Hepatocyte (in vitro differentiated cells): Measurements from ENCODE around the gene KIF13A. TPM values are rescaled to one million over a fixed set of nuclear protein-coding genes. Genes with fewer than 3 reads are reported as not detected.

ENCODE experiments used
- DNase-seq: peaks from one replicate; pipeline ENCODE4 v3.0.0-alpha.2; 2016; ENCODE audit warnings: low spot score
- H2AFZ ChIP-seq: fragments of 200-600 bp; sonication (generic); 2 replicates; pipeline ENCODE4 v1.6.0; 2016; ENCODE audit warnings: antibody characterized with exemption, mild to moderate bottlenecking
- H3K27ac ChIP-seq: fragments of 200-600 bp; sonication (generic); 2 replicates; pipeline ENCODE4 v1.5.1; 2016; ENCODE audit warnings: mild to moderate bottlenecking
- H3K27me3 ChIP-seq: fragments of 200-600 bp; sonication (generic); 2 replicates; pipeline ENCODE4 v1.6.1; 2016
- H3K36me3 ChIP-seq: fragments of 200-600 bp; sonication (generic); replicated peaks from 2 replicates; pipeline ENCODE4 v1.5.1; 2016; ENCODE audit warnings: low read depth; ENCODE audit not compliant: insufficient read depth
- H3K4me1 ChIP-seq: fragments of 200-600 bp; sonication (generic); 2 replicates; pipeline ENCODE4 v1.5.1; 2016; ENCODE audit warnings: mild to moderate bottlenecking, moderate library complexity; ENCODE audit not compliant: insufficient read depth
- H3K4me2 ChIP-seq: fragments of 200-600 bp; sonication (generic); 2 replicates; pipeline ENCODE4 v1.6.0; 2016
- H3K4me3 ChIP-seq: fragments of 200-600 bp; sonication (generic); 2 replicates; pipeline ENCODE4 v1.5.1; 2016; ENCODE audit warnings: mild to moderate bottlenecking
- H3K79me2 ChIP-seq: fragments of 200-600 bp; sonication (generic); 2 replicates; pipeline ENCODE4 v1.6.0; 2017; ENCODE audit warnings: mild to moderate bottlenecking
- H3K9me2 ChIP-seq: fragments of 200-600 bp; sonication (generic); replicated peaks from 2 replicates; pipeline ENCODE4 v1.6.0; 2017; ENCODE audit warnings: mild to moderate bottlenecking; ENCODE audit not compliant: insufficient read depth
- H3K9me3 ChIP-seq: fragments of 200-600 bp; sonication (generic); 2 replicates; pipeline ENCODE4 v1.5.1; 2016; ENCODE audit warnings: low read depth, mild to moderate bottlenecking
- H4K20me1 ChIP-seq: fragments of 200-600 bp; sonication (generic); 2 replicates; pipeline ENCODE4 v1.6.0; 2016; ENCODE audit warnings: mild to moderate bottlenecking; ENCODE audit not compliant: insufficient read depth, poor library complexity, severe bottlenecking
- EZH2 ChIP-seq: fragments of 200-600 bp; sonication (generic); IDR thresholded peaks from 2 replicates; pipeline ENCODE4 v1.6.1; 2016; ENCODE audit warnings: antibody characterized with exemption, mild to moderate bottlenecking, borderline replicate concordance
- EZH2phosphoT487 ChIP-seq: fragments of 200-600 bp; sonication (generic); IDR thresholded peaks from one replicate; pipeline ENCODE4 v1.6.1; 2018; ENCODE audit warnings: antibody characterized with exemption, mild to moderate bottlenecking, low read depth, moderate library complexity; ENCODE audit not compliant: unreplicated experiment, severe bottlenecking
- WGBS: methylation state at CpG from one replicate; pipeline ENCODE4 v1.1.6; 2016; ENCODE audit warnings: low lambda C conversion rate; ENCODE audit errors: missing lambda C conversion rate; 5-methylcytosine and 5-hydroxymethylcytosine counted together
- polyA plus RNA-seq: library from polyadenylated mRNA; unstranded; fragments of >200 nt; fragmentation: Nextera tagmentation; extraction: Ambion mirVana; gene quantifications from 2 replicates; pipeline ENCODE4 v1.2.1, GENCODE V29; 2016
- total RNA-seq: library from RNA; depleted of rRNA; stranded (reverse); fragments of >200 nt; gene quantifications from 2 replicates; pipeline ENCODE4 v1.2.3, GENCODE V29; 2014
- TF ChIP-seq, protein P1 (sequence below): fragments of 200-600 bp; sonication (generic); IDR thresholded peaks from 2 replicates; pipeline ENCODE4 v1.5.1; 2016; ENCODE audit warnings: antibody characterized with exemption, mild to moderate bottlenecking; ENCODE audit not compliant: poor library complexity

The KIF13A gene
- total and polyA plus RNA-seq, 2 experiments from 2014 or later: 13.0 to 27.9 TPM

DNA sequence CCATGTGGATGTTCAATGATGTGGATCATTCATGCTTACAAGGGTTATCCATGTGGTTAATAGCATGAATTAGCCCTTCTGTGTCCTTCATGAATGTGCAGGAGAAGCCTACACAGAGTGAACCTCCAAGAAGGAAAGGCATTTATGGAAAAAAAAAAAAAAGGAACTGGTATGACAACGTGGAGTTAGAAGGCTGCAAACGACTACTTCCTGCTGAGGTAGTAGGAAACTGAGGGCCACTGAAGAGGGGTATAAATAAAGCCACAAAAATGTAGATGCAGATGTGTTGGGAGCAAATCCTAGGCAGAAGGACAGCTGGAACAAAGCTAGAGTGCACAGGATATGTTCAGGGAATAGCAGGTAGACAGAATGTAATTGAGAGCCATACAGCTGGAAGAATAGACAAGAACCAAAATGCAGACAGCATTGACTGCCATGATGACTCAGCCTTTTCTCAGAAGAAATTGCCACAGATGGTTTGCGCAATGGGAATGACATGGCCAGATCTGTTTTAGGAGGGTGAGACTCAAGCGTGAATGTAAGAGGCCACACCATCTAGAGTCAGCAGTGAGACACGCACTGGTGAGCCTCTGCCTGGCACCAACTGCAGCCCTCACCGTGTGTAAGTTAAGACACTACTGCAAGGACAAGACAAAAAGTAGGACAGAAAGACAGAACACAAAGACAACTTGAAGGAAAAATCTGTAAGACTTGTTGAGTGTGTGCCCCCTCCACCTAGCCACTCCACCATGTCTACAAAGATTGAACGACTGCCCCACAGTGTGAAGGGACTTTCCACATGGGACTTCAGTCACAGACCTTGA, 79.8 kb downstream of the KIF13A start:
- Histone ChIP-seq H4K20me1 (no peaks in the 10 kb centered on the region), H3K79me2 (peaks cover 36% of the 10 kb centered on the region), H3K9me3 (no peaks in the 10 kb centered on the region), H3K27me3 (no peaks in the 10 kb centered on the region), H3K9me2 (no peaks in the 10 kb centered on the region), H2AFZ (no peak overlapping the region), H3K4me2 (no peak overlapping the region), H3K4me1 (no peaks in the 10 kb centered on the region), H3K4me3 (no peak overlapping the region), H3K36me3 (no peaks in the 10 kb centered on the region), H3K27ac (peak overlapping the region; percentile 47)
- DNase-seq: peak; percentile 64
- WGBS: 73% methylated on average over 7 of the region's 7 CpGs
- TF ChIP-seq EZH2phosphoT487: no peak
- TF ChIP-seq, protein P1, sequence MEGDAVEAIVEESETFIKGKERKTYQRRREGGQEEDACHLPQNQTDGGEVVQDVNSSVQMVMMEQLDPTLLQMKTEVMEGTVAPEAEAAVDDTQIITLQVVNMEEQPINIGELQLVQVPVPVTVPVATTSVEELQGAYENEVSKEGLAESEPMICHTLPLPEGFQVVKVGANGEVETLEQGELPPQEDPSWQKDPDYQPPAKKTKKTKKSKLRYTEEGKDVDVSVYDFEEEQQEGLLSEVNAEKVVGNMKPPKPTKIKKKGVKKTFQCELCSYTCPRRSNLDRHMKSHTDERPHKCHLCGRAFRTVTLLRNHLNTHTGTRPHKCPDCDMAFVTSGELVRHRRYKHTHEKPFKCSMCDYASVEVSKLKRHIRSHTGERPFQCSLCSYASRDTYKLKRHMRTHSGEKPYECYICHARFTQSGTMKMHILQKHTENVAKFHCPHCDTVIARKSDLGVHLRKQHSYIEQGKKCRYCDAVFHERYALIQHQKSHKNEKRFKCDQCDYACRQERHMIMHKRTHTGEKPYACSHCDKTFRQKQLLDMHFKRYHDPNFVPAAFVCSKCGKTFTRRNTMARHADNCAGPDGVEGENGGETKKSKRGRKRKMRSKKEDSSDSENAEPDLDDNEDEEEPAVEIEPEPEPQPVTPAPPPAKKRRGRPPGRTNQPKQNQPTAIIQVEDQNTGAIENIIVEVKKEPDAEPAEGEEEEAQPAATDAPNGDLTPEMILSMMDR: no peak
- TF ChIP-seq EZH2: no peak

DNA sequence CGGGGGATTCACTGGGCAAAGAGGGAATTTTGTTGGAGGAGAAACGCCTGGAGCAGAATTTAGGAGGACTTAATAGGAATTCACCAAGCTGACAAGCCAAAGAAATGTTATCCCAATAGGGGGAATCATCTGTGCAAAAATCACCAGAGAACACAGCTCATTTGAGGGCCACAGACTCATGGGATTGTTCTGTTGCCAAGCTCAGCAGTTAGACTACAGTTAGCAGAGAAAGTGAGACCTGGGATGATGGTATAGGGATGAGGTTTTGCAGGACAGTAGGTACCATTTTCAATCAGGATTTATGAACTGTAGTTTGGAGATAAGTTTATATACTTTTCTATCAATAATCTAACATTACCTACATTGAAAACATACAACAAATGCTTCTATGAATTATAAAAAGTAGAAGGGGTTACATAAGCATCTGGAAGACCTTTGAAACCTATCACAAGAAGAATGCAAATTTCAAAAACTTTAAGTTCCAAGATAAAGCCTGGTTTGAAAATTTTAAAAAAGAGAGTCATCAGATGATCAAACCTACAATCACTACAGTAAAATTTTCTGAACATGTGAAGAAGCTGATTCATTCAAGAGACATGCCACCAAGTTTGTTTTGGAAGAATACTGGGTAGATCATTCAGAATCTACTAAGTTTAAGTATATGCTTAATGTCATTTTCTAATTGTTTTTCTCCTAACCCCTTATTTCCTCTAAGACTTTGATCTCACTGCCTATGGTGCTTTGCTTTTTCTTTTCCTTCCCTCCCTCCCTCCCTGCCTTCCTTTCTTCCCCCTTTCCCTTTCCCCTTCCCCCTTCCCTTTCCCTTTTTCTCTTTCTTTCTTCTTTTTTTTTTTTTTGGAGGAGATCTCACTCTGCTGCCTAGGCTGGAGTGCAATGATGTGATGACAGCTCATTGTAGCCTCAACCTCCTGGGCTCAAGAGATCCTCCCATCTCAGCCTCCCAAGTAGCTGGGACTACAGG, 81.5 kb downstream of the KIF13A start:
- H3K27ac ChIP-seq: no peak overlapping the region
- no peaks in the 10 kb centered on the region for H3K27me3 ChIP-seq
- TF ChIP-seq, protein P1: no peak
- TF ChIP-seq EZH2phosphoT487 (no peak), EZH2 (no peak)
- 98% methylated on average over 2 of the region's 2 CpGs for whole genome bisulfite sequencing
- no peaks in the 10 kb centered on the region for H3K9me2 ChIP-seq
- no peaks in the 10 kb centered on the region for H3K9me3 ChIP-seq
- H3K4me1 ChIP-seq: no peaks in the 10 kb centered on the region
- no peaks in the 10 kb centered on the region for H4K20me1 ChIP-seq
- H3K4me2 ChIP-seq: no peak overlapping the region
- no peak overlapping the region for H2AFZ ChIP-seq
- DNase-seq: no peak
- H3K79me2 ChIP-seq: peaks cover 39% of the 10 kb centered on the region
- H3K36me3 ChIP-seq: no peaks in the 10 kb centered on the region
- no peak overlapping the region for H3K4me3 ChIP-seq

DNA sequence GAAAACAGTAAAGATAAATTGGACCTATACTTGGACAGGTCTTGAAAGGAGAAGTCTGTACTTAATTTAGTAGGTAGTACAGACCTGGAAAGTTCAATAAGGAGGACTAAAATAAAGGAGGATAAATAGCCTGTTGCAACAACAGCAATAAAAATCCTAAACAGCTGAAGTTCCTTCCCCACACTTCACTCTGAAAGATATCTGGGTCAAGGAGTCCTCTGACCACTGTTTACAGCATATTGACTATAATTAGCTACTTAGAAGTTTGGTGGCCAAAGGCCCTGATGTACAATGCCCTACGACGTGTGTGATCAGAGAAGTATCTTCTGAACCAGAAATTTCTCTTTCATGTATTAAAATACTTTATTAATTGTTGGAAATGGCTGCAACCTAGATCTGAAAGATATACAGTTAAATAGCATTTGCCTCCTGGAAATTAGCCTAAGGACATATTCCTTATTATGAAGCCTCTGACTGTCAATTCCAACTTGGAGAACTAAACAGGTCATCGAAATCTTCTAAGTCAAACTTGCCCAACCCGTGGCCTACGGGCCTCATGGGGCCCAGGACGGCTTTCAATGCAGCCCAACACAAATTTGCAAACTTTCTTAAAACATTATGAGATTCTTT, 82.8 kb downstream of the KIF13A start:
- peaks cover 37% of the 10 kb centered on the region for H3K79me2 ChIP-seq
- no peaks in the 10 kb centered on the region for H3K9me2 ChIP-seq
- WGBS: 90% methylated on average over 6 of the region's 6 CpGs
- H3K36me3 ChIP-seq: no peaks in the 10 kb centered on the region
- no peak for DNase-seq
- H3K9me3 ChIP-seq: no peaks in the 10 kb centered on the region
- TF ChIP-seq EZH2 (no peak), EZH2phosphoT487 (no peak)
- TF ChIP-seq, protein P1: no peak
- no peak overlapping the region for H3K4me2 ChIP-seq
- no peak overlapping the region for H3K27ac ChIP-seq
- no peaks in the 10 kb centered on the region for H4K20me1 ChIP-seq
- H3K4me1 ChIP-seq: no peaks in the 10 kb centered on the region
- H3K4me3 ChIP-seq: no peak overlapping the region
- no peak overlapping the region for H2AFZ ChIP-seq
- H3K27me3 ChIP-seq: no peaks in the 10 kb centered on the region
